Muscle layer of duodenum (tissue), 2 donors: ENCODE results near the gene RBM4.
A peak's percentile ranks its signal among the peaks of the same experiment; 100 is the strongest.
"Not testable (repeated sequence)": the region's sequence is repeated elsewhere in the genome, so short reads cannot be mapped to it uniquely, and the experiment has no call there.

Source experiments
- H3K27ac ChIP-seq: one replicate; pipeline ENCODE4 v1.7.0; 2013; ENCODE audit warnings: mild to moderate bottlenecking, low read length
- H3K27me3 ChIP-seq: one replicate; pipeline ENCODE4 v1.7.0; 2013; ENCODE audit warnings: low read depth, mild to moderate bottlenecking, control low read depth, low read length
- H3K36me3 ChIP-seq, 2 donors: one replicate each; pipeline ENCODE4 v1.7.0; 2013; ENCODE audit warnings: low read length in 2 of 2, control low read depth in 1 of 2, mild to moderate bottlenecking in 1 of 2; ENCODE audit not compliant: insufficient read depth in 2 of 2, control insufficient read depth in 1 of 2
- H3K4me1 ChIP-seq, 2 donors: one replicate each; pipeline ENCODE4 v1.7.0; 2013; ENCODE audit warnings: low read length in 2 of 2, mild to moderate bottlenecking in 2 of 2, control low read depth in 1 of 2, moderate library complexity in 1 of 2; ENCODE audit not compliant: insufficient read depth in 2 of 2, control insufficient read depth in 1 of 2
- H3K4me3 ChIP-seq, 2 donors: one replicate each; pipeline ENCODE4 v1.7.0; 2013; ENCODE audit warnings: low read length in 2 of 2, low read depth in 1 of 2, mild to moderate bottlenecking in 1 of 2
- H3K9me3 ChIP-seq, 2 donors: one replicate each; pipeline ENCODE4 v1.7.0; 2013; ENCODE audit warnings: low read length in 2 of 2, control low read depth in 1 of 2, mild to moderate bottlenecking in 1 of 2; ENCODE audit not compliant: control insufficient read depth in 1 of 2
- donor health status: healthy.

RBM4 gene

GRCh38 chr11:66600631-66601233, 37.8 kb upstream of the RBM4 start:
- Histone ChIP-seq H3K27ac (no peak overlapping the region), H3K27me3 (no peaks in the 10 kb centered on the region)

GRCh38 chr11:66603072-66603471, 35.4 kb upstream of the RBM4 start:
- peaks cover 8 to 48% of the 10 kb centered on the region in 2 donors for H3K36me3 ChIP-seq
- no peak overlapping the region for H3K27ac ChIP-seq

More at GRCh38 chr11:66600631-66601233, 37.8 kb upstream of the RBM4 start:
- no peak overlapping the region for H3K4me3 ChIP-seq
- H3K9me3 ChIP-seq = no peaks in the 10 kb centered on the region
- H3K4me1 ChIP-seq = peaks cover 0 to 17% of the 10 kb centered on the region in 2 donors
- peaks cover 8 to 41% of the 10 kb centered on the region in 2 donors for H3K36me3 ChIP-seq

GRCh38 chr11:66604155-66604554, 34.3 kb upstream of the RBM4 start:
- peaks cover 8 to 45% of the 10 kb centered on the region in 2 donors for H3K36me3 ChIP-seq
- no peak overlapping the region for H3K4me3 ChIP-seq
- no peaks in the 10 kb centered on the region for H3K27me3 ChIP-seq
- H3K4me1 ChIP-seq = peaks cover 4 to 28% of the 10 kb centered on the region in 2 donors
- H3K9me3 ChIP-seq = no peaks in the 10 kb centered on the region
- no peak overlapping the region for H3K27ac ChIP-seq

More at GRCh38 chr11:66603072-66603471, 35.4 kb upstream of the RBM4 start:
- Histone ChIP-seq H3K9me3 (no peaks in the 10 kb centered on the region), H3K27me3 (no peaks in the 10 kb centered on the region), H3K4me3 (no peak overlapping the region), H3K4me1 (peaks cover 4 to 24% of the 10 kb centered on the region in 2 donors)

DNA sequence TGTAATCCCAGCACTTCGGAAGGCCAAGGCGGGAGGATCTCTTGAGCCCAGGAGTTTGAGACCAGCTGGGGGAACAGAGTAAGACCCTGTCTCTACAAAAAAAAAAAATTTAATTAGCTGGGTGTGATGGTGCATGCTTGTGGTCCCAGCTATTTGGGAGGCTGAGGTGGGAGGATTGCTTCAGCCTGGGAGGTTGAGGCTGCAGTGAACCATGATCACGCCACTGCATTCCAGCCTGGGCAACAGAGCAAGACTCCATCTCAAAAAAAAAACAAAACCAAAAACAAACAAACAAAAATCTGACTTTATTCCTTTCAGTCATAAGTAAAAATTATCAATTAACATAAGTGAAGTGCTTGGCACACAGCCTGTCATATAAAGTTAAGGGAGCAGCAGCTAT, 31.9 kb upstream of the RBM4 start:
- H3K27me3 ChIP-seq, H3K4me3 ChIP-seq, H3K9me3 ChIP-seq: not testable (repeated sequence)
- Histone ChIP-seq H3K27ac (peak overlapping the region; percentile 75), H3K4me1 (peaks cover 4 to 28% of the 10 kb centered on the region in 2 donors), H3K36me3 (peaks cover 0 to 29% of the 10 kb centered on the region in 2 donors)

- Histone ChIP-seq H3K36me3 (peaks cover 0 to 29% of the 10 kb centered on the region in 2 donors), H3K4me1 (peaks cover 4 to 21% of the 10 kb centered on the region in 2 donors), H3K9me3 (no peaks in the 10 kb centered on the region), H3K27me3 (no peaks in the 10 kb centered on the region), H3K4me3 (no peak overlapping the region), H3K27ac (peak overlapping the region; percentile 75)
Observed at GRCh38 chr11:66607126-66607834, 31.2 kb upstream of the RBM4 start.

DNA sequence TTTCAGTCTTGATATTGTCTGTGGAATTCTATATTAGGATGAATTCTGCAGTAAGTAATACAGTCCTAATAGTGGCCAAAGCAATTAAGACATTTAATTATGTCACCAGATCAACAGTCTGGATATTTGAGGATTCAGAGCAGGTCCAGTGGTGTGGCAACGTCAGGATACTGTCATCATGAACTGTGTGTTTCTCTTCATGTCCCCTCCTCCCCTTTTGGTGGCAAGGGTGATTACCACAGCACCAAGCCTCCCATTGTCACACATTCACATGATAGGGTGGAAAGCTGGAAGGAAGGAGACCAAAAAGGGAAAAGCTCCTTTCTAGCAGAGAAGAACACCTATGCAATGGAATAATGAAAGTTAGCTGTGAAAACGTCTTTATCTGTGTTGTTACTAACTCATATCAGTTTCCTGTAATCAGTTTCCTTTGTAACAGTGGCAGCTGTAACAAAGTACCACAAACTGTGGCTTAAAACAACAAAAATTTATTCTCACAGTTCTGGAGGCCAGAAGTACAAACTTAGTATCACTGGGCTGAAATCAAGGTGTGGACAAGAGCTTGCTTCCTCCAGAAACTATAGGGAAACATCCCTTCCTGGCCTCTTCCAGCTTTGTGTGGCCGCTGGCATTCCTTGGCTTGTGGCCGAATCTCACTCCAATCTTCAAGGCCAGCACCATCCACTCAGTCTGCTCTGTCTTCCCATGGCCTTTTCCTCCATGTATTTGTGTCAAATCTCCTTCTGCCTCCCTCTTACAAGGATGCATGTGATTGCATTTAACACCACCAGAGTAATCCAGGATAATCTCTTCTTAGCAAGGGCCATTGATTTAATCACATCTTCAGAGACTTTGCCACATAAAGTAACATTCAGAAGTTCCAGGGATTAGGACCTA, 28.5 kb upstream of the RBM4 start:
- Histone ChIP-seq H3K9me3 (no peaks in the 10 kb centered on the region), H3K36me3 (peaks cover 0 to 15% of the 10 kb centered on the region in 2 donors), H3K27me3 (no peaks in the 10 kb centered on the region), H3K4me1 (peaks cover 4 to 17% of the 10 kb centered on the region in 2 donors), H3K27ac (no peak overlapping the region), H3K4me3 (no peak overlapping the region)

GRCh38 chr11:66612458-66612857, 26.0 kb upstream of the RBM4 start:
- Histone ChIP-seq H3K4me3 (no peak overlapping the region), H3K27ac (no peak overlapping the region), H3K9me3 (no peaks in the 10 kb centered on the region)

DNA sequence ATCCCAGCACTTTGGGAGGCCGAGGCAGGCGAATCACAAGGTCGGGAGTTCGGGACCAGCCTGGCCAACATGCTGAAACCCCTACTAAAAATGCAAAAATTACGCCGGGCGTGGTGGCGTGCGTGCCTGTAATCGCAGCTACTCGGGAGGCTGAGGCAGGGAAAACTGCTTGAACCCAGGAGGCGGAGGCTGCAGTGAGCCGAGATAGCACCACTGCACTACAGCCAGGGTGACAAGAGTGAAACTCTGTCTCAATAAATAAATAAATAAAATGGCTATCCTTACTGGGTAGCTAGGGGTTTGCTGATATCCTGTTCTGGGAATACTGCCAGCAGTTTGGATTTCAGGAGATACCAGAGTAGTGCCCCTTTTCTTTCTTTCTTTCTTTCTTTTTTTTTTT, 24.4 kb upstream of the RBM4 start:
- Histone ChIP-seq H3K4me3 (no peak overlapping the region), H3K36me3 (peaks cover 0 to 4% of the 10 kb centered on the region in 2 donors), H3K9me3 (no peaks in the 10 kb centered on the region), H3K27me3 (no peaks in the 10 kb centered on the region), H3K4me1 (peaks cover 10 to 19% of the 10 kb centered on the region in 2 donors), H3K27ac (no peak overlapping the region)

More at GRCh38 chr11:66612458-66612857, 26.0 kb upstream of the RBM4 start:
- Histone ChIP-seq H3K4me1 (peaks cover under 1 to 16% of the 10 kb centered on the region in 2 donors), H3K36me3 (no peaks in the 10 kb centered on the region), H3K27me3 (no peaks in the 10 kb centered on the region)

GRCh38 chr11:66616379-66617154, 21.9 kb upstream of the RBM4 start, which contains the start of gene RBM14:
Gene RBM14, plus strand, starts transcription at chr11:66616630. Its CDS starts 91 bp downstream, at chr11:66616721.
- H3K4me1 ChIP-seq = peaks cover 10 to 33% of the 10 kb centered on the region in 2 donors

GRCh38 chr11:66617155-66617834, 21.2 kb upstream of the RBM4 start:
- Histone ChIP-seq H3K4me1 (peaks cover 10 to 38% of the 10 kb centered on the region in 2 donors), H3K27me3 (no peaks in the 10 kb centered on the region), H3K36me3 (peaks cover 0 to 4% of the 10 kb centered on the region in 2 donors)

More at GRCh38 chr11:66616379-66617154, 21.9 kb upstream of the RBM4 start, which contains the start of gene RBM14:
- no peaks in the 10 kb centered on the region for H3K27me3 ChIP-seq
- peak within 1 kb of the TSS; percentile 84 for H3K27ac ChIP-seq
- no peaks in the 10 kb centered on the region for H3K9me3 ChIP-seq
- H3K4me3 ChIP-seq = peak within 1 kb of the TSS; percentile 86 to 91
- H3K36me3 ChIP-seq = peaks cover 0 to 4% of the 10 kb centered on the region in 2 donors

More at GRCh38 chr11:66617155-66617834, 21.2 kb upstream of the RBM4 start:
- peak overlapping the region; percentile 86 to 91 for H3K4me3 ChIP-seq
- peak overlapping the region; percentile 84 for H3K27ac ChIP-seq
- H3K9me3 ChIP-seq = no peaks in the 10 kb centered on the region
